ENCODE data around the gene RERE.

DNA sequence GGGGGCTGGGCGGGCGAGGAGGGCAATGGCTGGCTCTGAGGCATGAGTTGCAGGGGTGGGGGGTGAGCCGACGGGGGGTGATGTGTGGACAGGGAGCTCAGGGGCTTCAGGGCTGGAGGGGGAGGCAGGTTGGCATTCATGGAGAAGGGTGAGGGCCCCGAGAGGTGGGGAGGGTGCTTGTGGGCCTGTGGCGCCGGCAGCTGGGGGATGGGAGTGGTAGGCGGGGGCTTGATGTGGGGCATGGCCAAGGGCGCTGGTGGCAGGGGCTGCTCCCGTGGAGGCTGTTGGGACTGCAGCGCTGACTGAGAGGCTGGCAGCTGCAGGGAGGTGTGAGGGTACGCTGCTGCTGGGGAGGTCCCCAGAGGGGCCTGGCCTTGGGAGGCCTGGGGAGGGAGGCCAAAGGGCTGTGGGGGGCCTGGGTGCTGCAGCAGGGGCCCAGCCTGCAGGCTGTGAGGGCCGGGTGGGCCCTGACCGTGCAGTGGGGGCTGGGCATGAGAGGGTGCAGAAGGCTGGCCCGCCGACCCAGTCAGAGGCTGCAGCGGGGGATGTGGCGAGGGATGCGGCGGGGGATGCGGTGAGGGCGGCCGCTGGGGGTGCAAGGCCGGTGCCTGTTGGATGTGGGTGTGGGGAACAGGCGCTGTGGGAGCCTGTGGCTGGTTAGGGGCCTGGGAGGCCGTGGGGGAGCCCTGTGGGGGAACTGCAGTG, 456.8 kb downstream of the RERE start:
- no peak for TF ChIP-seq POLR2A (IDR thresholded peaks at IDR 0.05)
- TF ChIP-seq, protein P1, sequence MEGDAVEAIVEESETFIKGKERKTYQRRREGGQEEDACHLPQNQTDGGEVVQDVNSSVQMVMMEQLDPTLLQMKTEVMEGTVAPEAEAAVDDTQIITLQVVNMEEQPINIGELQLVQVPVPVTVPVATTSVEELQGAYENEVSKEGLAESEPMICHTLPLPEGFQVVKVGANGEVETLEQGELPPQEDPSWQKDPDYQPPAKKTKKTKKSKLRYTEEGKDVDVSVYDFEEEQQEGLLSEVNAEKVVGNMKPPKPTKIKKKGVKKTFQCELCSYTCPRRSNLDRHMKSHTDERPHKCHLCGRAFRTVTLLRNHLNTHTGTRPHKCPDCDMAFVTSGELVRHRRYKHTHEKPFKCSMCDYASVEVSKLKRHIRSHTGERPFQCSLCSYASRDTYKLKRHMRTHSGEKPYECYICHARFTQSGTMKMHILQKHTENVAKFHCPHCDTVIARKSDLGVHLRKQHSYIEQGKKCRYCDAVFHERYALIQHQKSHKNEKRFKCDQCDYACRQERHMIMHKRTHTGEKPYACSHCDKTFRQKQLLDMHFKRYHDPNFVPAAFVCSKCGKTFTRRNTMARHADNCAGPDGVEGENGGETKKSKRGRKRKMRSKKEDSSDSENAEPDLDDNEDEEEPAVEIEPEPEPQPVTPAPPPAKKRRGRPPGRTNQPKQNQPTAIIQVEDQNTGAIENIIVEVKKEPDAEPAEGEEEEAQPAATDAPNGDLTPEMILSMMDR (IDR thresholded peaks at IDR 0.05): no peak

Measured in thyroid gland (tissue), 4 donors.